Measurements from ENCODE around the gene OPCML.

OPCML gene

DNA sequence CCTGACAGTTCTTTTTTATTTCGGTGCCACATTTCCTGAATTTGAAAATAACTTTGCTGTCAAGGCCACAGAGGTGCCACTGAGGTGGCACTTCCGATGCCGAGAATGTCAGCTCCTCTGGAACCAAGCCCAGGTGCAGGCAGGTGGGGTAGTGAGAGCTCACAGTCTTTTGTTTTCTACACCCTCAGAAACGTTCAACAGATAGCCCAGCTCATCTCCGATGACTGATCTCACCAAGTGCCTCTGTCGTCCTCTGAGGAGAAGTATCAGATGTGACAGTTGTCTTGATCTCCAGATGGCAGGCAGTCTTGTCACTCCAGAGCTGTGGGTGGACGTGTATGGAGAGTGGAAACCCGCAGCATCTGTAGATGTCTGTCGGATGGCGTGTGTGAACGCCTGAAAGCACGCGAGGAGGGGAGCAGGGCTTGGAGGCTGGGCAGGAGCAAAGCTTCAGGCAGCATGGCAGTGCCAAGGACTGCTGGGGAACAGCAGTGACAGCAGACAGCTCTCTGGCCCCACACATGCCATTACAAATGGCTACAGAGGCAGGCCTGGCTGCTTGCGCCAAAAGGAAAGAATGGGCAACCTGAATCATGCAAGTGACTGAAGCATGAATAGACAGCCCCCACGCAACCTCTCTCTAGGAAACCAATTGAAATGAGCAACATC, 877.0 kb downstream of the OPCML start:
- no peak for DNase-seq (ENCODE audit: low read depth)

DNA sequence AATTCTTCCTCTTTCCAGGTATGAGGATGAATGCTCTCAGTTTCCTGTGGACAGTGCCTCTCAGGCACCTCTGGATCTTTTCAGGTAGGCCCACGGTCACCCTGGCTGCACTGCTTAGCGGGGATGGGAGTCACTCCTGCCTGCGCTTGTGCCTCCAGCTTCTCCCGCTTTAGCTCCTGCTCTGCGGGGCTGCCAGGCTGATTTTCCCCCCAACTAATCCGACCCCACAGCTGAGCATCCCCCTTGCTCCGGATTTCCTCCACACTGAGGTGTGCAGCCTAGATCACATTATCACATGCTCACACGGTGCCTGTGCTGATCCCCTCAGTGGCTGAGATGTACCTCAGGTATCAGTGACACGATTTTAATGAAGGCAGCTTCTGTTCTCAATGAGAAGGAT, 879.1 kb downstream of the OPCML start:
- no peak for DNase-seq (ENCODE audit: low read depth)

DNA sequence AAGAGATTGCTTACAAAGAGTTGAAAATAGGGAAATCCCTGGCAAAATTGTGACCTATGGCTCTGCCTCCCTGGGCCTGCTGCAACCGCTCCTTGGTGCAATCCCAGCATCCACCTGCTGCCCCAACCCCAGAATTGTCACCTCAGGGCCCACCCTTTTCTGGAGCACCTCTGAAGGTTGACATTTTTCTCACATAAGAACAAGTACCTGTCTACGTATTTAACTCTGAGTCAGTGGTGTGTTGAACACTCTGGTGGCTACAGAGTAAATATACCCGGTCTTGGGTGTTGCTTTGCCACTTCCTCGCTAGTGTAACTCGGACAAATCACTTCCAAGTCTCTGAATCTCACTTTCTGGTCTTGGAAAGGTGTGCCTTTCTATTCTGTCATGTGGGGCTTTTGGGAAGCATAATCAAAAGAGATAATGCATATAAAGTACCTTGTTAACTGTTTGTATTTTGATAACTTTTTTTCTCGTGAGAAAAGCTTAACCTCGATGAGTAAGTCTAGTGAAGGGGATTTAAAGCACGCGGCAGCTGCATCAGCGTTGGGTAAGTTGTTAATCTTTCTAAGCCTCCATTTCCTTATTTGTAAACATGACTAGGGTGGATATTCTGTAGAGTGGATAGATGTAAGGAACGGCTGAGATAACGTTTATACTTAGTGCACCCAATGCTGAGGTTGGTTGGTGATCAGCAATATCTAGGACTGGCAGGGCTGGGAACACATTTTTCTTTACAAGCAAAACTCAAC, 881.2 kb downstream of the OPCML start:
- peak; percentile 40 for DNase-seq (ENCODE audit: low read depth)

DNA sequence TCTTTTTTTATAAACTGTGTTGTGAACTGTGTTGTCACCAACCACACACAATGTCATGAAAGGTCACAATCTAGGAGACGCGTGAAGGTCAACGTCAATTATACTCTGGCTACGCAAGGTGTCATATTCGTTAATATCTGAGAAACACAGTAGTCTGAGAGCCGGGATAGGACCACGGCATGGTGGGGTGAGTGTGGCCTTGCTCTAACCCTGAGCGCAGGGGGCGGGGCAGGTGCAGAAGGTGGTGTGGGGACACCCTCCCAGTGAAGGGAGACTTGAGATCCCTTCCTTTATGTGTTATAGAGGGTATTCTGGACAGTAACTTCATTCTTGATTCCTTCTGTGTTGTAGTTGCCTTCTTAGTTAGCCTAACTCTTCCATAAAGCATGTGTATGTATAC, 883.0 kb downstream of the OPCML start:
- DNase-seq (ENCODE audit: low read depth): no peak

DNA sequence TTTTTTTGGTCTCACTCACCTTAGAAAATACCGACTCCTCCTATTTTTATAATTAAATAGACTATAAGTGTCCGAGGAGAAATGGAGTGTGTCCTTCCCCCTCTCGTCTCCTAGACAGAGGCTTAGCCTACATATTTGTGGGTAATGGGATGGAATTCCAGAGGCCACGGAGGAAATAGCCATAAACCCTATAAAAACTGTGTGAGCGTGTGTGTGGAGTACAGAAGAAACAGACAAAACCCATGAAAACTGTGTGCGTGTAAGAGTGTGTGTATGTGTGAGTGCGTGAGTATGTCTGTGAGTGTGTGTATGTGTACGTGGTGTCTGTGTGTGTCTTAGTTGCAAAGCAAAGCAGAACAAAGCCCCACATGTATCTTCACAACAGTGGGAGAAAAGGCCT, 883.5 kb downstream of the OPCML start:
- peak; percentile 47 for DNase-seq (ENCODE audit: low read depth)

DNA sequence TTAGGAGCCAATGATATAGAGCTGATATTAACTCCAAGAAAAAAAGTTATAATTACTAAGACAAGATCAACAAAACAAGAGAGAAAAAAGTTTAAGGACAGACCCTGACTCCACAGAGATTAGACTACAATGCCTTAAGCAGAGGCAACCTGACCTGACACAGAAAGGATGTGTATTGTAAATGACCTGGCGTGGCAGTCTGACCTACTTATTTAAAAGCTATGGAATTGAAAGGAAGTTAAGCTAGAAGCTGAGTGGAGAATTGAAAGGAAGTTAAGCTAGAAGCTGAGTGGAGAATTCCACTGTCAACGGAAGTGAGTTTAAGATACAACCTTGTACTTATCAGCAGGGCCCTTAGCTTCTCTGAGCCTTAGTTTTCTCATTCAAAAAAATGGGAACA, 885.4 kb downstream of the OPCML start:
- DNase-seq (ENCODE audit: low read depth): no peak

DNA sequence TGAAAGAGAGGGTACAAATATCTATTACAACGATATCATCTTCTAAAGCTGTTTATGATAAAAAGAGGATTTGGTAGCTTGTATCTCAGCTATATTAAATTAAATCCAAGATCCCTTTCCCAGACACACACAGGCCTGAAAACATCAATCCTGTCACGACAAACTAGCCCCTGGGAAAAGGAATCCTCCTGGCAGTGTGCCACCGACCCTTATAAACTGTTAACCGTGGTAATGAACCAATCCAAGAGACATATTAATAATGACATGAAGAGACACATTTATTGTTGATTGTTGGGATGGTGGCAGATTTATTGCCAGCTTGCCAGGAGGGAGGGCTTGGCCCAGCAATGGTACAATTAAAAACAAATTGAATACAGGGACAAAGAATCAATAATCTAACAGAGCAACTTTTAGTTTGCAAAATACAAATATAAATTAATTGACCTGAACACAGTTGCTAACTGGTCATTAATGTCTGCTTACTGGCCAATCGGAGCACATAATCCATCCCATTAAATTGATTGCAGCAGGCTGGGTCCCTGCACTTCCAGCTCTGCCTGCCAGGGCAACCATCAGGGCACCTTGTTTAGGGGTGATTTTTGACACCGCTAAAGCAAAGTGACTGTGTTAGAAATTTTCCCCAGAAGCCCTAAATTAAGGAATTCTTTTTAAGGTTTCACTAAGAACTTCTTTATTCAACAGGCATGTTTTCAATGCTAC, 887.6 kb downstream of the OPCML start:
- DNase-seq (ENCODE audit: low read depth): no peak

DNA sequence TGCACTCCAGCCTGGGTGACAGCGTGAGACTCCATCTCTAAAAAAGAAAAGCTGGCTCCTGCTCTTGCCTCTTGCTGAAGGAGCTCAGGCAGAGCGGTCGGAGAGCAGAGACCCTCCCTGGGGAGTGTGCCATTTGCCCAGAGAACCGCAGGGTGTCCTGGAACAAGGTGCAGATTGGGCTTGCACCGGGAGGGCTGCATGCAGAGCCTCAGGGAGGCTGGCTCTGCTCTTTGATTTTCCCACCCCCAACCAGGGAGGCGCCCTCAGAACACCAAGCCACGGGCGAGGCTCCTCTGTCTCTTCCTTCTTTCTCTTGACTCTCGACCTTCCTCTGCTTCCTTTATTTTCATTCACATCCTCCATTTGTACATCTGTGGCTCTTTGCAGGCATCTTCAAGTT, 889.1 kb downstream of the OPCML start:
- no peak for DNase-seq (ENCODE audit: low read depth)

DNA sequence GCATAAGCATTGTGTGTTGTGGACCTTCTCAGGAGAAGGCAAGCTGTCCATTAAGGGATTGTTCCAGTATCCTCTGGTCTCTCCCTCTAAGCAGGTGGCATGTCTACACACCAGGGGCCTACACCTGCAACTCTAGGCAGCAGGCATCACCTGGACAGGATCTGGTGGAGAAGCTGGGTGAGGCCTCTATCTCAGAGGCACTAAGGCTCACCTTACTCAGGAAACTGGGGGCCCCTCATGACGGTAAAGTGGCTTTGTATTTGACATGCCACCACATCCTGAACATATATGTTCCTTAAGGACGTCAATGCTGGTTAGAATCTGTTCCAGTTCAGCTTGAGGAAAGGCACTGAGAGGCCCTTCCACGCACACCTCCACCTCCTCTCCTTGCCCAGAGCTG, 891.3 kb downstream of the OPCML start:
- DNase-seq (ENCODE audit: low read depth): no peak

DNA sequence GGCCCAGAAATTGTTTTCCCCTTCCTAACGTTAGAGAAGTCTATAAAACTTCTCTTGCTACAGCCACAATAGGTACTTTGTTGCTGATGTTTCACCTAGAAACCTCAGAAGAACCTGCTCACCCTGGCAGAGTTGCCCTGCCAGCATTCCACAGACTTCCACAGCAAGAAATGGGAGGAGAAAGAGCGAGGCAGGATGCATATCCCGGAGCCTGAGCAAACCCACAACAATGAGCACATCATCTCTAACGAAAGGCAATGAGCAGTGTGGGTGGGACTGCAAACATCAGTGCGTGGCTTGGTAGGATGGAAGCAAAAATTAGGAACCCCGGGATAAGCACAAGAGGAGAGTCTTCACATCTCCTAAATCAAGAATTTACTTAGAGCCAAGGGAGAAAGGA, 892.3 kb downstream of the OPCML start:
- no peak for DNase-seq (ENCODE audit: low read depth)

DNA sequence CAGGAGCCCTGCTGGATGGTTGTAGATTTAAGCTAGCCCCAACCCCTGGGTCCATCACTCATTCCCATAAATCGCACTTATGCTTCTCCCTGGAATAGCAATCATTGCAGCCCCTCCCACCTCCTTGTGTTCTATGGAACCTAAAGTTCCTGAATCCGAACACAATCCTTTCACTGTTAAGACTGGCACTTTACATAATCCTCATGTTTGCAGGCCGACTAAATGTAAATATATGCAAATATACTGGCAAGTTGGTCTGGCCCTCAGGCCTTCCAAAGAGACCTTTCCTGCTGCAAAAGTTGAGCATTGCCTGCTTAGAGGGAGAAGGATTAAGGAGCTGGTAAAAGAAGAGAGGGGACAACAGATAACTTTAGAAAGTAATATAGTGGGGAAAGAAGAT, 892.9 kb downstream of the OPCML start:
- no peak for DNase-seq (ENCODE audit: low read depth)

DNA sequence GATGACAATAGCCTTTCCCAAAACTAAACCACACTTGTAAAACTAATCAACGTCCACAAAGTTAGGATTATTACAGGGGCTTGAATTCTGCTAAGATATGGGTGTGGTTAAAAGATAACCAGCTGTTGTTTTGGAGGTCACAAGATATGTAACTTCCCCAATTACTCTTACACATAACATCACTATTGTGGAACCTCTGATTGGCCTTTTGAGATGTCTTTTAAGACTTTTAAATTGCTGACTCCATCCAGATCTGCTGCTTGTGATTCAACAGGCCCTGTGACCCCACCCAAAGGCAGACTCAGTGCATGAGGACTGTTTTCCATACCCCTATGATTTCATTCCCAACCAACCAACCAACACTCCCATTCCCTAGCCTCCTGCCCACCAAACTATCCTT, 893.9 kb downstream of the OPCML start:
- DNase-seq (ENCODE audit: low read depth): no peak

DNA sequence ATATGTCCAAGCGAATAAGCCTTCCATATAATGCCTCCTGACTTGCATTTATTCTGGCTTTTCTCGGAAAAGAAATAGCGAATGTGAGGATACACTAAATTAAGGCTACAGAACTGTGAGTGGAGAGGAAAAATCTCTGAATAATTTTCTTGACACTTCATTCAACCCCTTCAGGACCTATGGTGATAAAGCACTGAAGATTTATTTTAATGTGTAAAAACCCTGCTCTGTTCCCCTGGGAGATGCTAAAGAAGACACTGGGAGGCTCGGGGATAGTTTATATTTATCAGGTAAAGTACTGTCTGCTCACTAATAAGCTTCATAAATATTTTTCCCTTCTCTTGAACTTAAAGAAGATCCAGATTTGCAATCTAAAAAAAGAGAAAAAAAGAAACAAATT, 895.8 kb downstream of the OPCML start:
- no peak for DNase-seq (ENCODE audit: low read depth)

DNA sequence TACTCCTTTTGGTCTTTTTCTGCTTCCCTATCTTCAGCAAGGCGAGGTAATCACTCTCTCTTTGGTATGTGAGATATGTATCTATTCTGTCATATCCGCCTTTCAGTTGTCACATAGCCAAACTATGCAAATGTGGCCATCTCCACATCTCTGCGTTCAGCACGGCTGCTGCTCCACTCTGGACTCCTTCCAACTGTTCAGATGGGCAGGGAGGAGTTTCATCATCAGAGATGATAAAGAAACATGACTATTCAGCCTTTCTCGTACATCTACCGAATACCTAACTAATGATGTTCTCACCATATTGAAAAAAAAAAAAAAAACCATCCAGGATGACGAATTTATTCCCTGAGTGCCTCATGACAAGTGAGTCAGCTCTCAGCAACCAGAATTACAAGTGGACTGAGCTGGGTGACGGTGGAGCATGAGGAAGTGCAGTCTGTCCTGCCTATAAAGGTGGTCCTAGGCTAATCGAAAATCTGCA, 899.6 kb downstream of the OPCML start:
- peak; percentile 98 for DNase-seq (ENCODE audit: low read depth)

DNA sequence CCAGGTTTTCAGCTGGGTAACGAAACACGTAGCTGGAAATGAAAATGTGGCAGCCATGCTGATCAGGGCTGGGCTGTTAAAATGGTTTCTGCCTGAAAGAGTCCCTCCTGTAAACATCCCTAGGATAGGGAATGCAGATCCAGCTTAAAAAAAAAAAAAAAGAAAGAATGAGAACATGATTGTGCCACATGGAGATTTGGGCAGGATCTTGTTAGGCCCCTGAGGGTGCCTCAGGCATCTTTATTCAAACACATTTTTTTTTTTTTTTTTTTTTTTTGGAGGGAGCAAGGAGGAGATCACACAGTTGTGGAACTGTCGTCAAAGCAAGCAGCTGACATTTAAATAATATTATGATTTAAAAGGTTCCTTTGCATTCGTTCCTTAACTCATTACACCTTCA, 900.3 kb downstream of the OPCML start:
- no peak for DNase-seq (ENCODE audit: low read depth)

DNA sequence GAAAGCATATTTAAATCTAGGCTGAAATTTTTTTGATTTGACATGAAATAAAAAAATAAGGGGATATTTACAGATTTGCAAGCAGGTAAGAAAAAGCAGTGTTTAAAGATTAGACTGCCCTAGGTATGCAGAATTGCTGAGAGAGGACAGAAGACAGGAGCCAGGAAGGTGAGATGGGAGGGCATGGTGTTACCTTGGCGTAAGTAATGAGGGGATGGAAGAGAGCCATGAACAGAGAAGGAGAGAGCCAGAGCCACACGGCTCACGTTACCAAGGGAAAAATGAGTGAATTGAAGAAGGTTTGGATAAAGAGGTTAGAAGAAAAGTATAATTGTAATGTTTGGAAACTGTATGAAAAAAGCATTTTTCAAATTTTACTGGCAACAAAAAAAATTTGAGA, 904.3 kb downstream of the OPCML start:
- no peak for DNase-seq (ENCODE audit: low read depth)

DNA sequence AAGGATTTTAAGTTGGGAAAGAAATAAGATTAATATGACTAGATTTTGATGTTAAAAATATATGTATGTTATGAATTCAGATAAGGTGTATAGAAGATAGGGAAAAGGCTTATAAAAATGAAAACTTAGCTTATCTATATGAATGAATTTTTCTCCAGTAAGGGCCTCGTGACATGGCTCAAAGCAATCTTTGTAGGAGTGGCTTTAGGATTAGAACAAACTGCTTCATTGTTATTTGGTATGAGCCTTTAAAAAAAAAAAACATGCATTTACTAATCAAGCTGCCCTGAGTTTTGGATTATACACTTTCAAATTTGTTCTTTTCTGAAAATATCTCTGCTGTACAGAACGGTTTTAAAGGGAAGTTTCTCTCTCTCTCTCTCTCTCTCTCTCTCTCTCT, 905.9 kb downstream of the OPCML start:
- DNase-seq (ENCODE audit: low read depth): no peak

DNA sequence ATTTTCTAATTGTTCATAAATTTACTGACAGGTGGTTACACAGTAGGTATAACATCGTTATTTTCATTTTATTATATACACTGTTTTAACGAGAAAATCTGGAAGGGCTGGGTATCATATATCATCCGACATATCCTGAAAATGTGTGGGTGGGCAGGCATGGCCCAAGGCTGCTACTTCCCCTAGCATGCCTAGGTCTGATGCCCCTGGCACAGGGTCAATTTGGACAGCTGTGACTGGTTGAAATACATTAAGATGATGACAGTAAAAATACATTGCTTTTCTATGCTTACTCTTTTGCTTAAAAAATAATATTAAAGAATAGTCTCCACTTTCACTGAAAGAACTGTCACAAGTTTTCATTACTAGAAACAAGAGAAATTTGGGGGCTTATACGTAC, 908.8 kb downstream of the OPCML start:
- no peak for DNase-seq (ENCODE audit: low read depth)

DNA sequence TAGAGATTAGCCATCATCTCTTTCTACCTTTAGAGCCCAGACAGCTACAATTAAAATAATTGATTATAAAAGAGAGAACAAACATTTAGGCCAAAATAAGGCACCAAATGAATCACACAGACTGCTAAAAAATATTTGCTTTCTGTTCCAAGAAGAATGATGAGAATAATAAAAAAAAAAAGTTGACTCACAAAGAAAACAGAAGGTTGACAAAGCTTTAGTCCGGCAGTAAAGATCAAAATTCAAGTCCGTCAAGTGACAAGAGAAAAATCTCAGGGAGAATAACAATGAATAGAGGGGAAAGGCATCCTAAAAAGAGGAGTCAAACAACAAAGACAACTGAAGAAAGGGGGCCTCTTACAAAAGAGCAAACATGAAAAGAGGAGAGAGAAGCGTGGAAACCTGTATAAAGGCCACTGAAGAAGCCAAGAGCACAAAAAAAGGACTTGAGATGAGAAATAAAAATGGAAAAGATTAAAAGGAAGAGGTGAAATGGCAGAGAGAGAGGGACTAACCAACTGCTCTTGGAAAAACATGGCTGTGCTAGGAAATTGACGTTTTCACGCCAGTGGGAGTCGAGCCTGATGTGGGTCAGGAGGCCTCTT, 910.2 kb downstream of the OPCML start:
- no peak for DNase-seq (ENCODE audit: low read depth)

DNA sequence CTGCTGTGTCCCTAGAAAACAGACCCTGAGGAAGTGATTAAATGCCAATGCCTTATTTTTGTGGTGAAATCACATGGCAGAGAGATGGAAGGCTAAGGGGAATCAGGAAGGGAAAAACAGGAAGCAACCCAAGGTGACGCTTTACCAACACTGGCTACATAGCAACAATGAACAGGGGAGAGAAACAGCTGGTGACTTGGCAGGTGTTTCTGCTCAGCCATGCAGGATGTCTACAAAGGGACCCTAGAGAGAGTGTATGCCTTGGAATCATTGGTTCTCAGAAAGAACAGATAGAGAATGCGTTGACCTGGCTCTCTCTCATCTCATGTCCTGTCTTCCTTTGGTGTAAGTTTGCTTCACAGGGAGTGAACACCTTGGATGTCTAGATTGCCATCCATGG, 911.9 kb downstream of the OPCML start:
- no peak for DNase-seq (ENCODE audit: low read depth)

DNA sequence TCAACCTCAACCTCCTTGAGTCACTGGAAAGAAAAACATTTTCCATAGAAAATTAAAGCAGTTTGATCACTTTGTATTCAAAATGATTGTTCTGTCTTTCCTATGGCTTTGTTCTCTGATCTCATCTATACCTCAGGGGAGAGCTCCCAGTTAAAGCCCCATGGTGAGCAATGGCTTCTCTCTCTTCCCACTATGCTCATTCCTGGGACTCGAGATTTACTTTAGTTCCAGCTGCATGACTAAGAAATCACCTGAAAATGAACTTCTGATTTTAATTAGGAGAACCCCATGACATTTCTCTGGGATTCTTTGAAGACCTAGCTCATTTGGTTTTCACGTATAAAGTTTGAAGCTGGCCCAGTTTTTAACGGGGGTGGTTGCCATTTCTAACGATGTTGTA, 921.5 kb downstream of the OPCML start:
- no peak for DNase-seq (ENCODE audit: low read depth)

DNA sequence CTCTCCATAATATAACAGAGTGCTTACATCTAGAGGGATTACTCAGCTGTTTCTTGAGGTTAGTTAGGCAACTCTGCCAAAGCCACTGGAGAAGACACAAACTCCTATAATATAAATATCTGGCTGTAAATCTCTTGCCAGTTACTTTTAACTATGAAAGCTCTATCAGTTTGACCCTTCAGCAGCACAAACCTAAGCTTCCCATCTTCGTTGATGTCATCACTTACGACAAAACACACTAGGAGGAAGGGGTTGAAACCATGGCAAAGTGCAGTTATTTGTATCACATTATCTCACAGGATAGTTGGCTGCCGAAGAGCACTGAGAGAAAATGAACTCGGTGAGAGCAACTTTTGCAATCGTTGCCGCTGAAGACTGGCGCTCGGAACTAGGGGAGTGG, 922.1 kb downstream of the OPCML start:
- DNase-seq (ENCODE audit: low read depth): peak; percentile 16

DNA sequence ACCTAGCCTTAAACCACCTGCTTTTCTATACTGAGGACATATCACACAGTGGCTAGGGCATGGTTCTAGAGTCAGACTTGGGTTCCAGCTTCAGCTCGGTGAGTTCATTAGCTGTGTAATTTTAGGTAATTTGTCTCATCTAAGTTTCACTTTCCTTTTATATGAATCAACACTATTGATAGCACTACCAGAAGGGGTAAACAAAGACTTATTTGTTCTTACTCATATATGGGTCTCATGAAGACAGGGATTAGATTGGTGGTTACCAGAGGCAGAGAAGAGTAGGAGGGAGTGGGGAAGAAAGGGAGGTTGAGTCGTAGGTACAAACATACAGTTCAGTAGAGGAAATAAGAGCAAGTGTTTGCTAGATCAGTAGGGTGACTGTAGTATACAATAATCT, 924.7 kb downstream of the OPCML start:
- no peak for DNase-seq (ENCODE audit: low read depth)

Data from iris pigment epithelial cell (primary cell).